Nephron (organoid): ENCODE measurements around the gene CNNM3.

Experiments
- H3K27ac Mint-ChIP-seq, 3 experiments: 2 replicates each; pipeline ENCODE4 v1.8.0; 2020; ENCODE audit warnings: mixed read lengths in 3 of 3, mild to moderate bottlenecking in 2 of 3, moderate library complexity in 1 of 3
- H3K27me3 Mint-ChIP-seq: 2 replicates; pipeline ENCODE4 v1.8.0; 2021; ENCODE audit warnings: low read depth, mild to moderate bottlenecking, moderate library complexity, mixed read lengths
- H3K36me3 Mint-ChIP-seq: 2 replicates; pipeline ENCODE4 v1.8.0; 2020; ENCODE audit warnings: low read depth, mixed read lengths
- H3K4me1 Mint-ChIP-seq: 2 replicates; pipeline ENCODE4 v1.8.0; 2020; ENCODE audit warnings: mixed read lengths
- H3K4me3 Mint-ChIP-seq, 3 experiments: 2 replicates each; pipeline ENCODE4 v1.8.0; 2020; ENCODE audit warnings: mild to moderate bottlenecking in 3 of 3, mixed read lengths in 3 of 3, moderate library complexity in 2 of 3
- H3K9me3 Mint-ChIP-seq: 2 replicates; pipeline ENCODE4 v1.8.0; 2020; ENCODE audit warnings: mixed read lengths
- CTCF ChIP-seq, 3 experiments: fragments of 200-600 bp; sonication (generic); IDR thresholded peaks; one replicate each; pipeline ENCODE4 v1.5.0; 2021; ENCODE audit warnings: antibody characterized with exemption in 3 of 3; ENCODE audit not compliant: unreplicated experiment in 3 of 3

Gene CNNM3

GRCh38 chr2:96882906-96883305 is 66.8 kb downstream of the CNNM3 start:
- H3K27ac Mint-ChIP-seq: peak overlapping the region in 1 of 3 experiments; percentile 56
- no peaks in the 10 kb centered on the region for H3K27me3 Mint-ChIP-seq
- H3K9me3 Mint-ChIP-seq: no peaks in the 10 kb centered on the region
- TF ChIP-seq CTCF (IDR thresholded peaks at IDR 0.05; ENCODE audit: unreplicated experiment in 3 of 3): no peak
- H3K4me3 Mint-ChIP-seq: no peak overlapping the region
- H3K36me3 Mint-ChIP-seq: no peaks in the 10 kb centered on the region
- H3K4me1 Mint-ChIP-seq: peaks cover 48% of the 10 kb centered on the region

- H3K9me3 Mint-ChIP-seq: no peaks in the 10 kb centered on the region
- no peak overlapping the region for H3K27ac Mint-ChIP-seq
- peaks cover 49% of the 10 kb centered on the region for H3K4me1 Mint-ChIP-seq
- no peak for TF ChIP-seq CTCF (IDR thresholded peaks at IDR 0.05; ENCODE audit: unreplicated experiment in 3 of 3)
- no peaks in the 10 kb centered on the region for H3K27me3 Mint-ChIP-seq
- no peak overlapping the region for H3K4me3 Mint-ChIP-seq
- no peaks in the 10 kb centered on the region for H3K36me3 Mint-ChIP-seq
These were observed 67.2 kb downstream of the CNNM3 start for GRCh38 chr2:96883306-96883705.
